Mononuclear cell (primary cell): ENCODE results near the gene NTN1. TPM values are rescaled to one million over a fixed set of nuclear protein-coding genes. Genes with fewer than 3 reads are reported as not detected.

Experiments
- H3K27me3 ChIP-seq: 2 replicates; pipeline ENCODE4 v1.6.0; 2011; ENCODE audit warnings: low read length, control low read depth; ENCODE audit not compliant: insufficient read depth
- H3K4me1 ChIP-seq: 2 replicates; pipeline ENCODE4 v1.5.1; 2011; ENCODE audit warnings: mild to moderate bottlenecking, low read length, control low read depth; ENCODE audit not compliant: insufficient read depth
- H3K4me3 ChIP-seq: 2 replicates; pipeline ENCODE4 v1.5.1; 2011; ENCODE audit warnings: mild to moderate bottlenecking, low read length, moderate library complexity
- H3K9me3 ChIP-seq: 2 replicates; pipeline ENCODE4 v1.5.1; 2011; ENCODE audit warnings: low read depth, mild to moderate bottlenecking, control low read depth, low read length
- total RNA-seq: library from RNA; depleted of rRNA; stranded (reverse); fragments of >200 nt; gene quantifications from one replicate; pipeline ENCODE4 v1.2.3, GENCODE V29; 2012

NTN1 gene
- total RNA-seq, 1 donor, result 0.21 TPM

GRCh38 chr17:9185142-9185541 is 163.8 kb downstream of the NTN1 start:
- no peaks in the 10 kb centered on the region for H3K4me1 ChIP-seq
- H3K27me3 ChIP-seq, result no peaks in the 10 kb centered on the region
- no peak overlapping the region for H3K4me3 ChIP-seq
- no peaks in the 10 kb centered on the region for H3K9me3 ChIP-seq

- no peaks in the 10 kb centered on the region for H3K27me3 ChIP-seq
- no peak overlapping the region for H3K4me3 ChIP-seq
- H3K4me1 ChIP-seq, result no peaks in the 10 kb centered on the region
- H3K9me3 ChIP-seq, result no peaks in the 10 kb centered on the region
Observed at GRCh38 chr17:9185688-9186284, 164.5 kb downstream of the NTN1 start.

- Histone ChIP-seq H3K4me3 (no peak overlapping the region), H3K27me3 (no peaks in the 10 kb centered on the region), H3K4me1 (no peaks in the 10 kb centered on the region), H3K9me3 (no peaks in the 10 kb centered on the region)
Observed at GRCh38 chr17:9187828-9188227, 166.5 kb downstream of the NTN1 start.

- Histone ChIP-seq H3K4me3 (no peak overlapping the region), H3K27me3 (no peaks in the 10 kb centered on the region), H3K4me1 (no peaks in the 10 kb centered on the region), H3K9me3 (no peaks in the 10 kb centered on the region)
Observed at GRCh38 chr17:9188367-9188766, 167.1 kb downstream of the NTN1 start.

- no peaks in the 10 kb centered on the region for H3K27me3 ChIP-seq
- H3K4me3 ChIP-seq, result no peak overlapping the region
- H3K9me3 ChIP-seq, result no peaks in the 10 kb centered on the region
- H3K4me1 ChIP-seq, result no peaks in the 10 kb centered on the region
Observed at GRCh38 chr17:9189870-9190269, 168.6 kb downstream of the NTN1 start.

- no peak overlapping the region for H3K4me3 ChIP-seq
- no peaks in the 10 kb centered on the region for H3K9me3 ChIP-seq
- H3K4me1 ChIP-seq, result no peaks in the 10 kb centered on the region
- H3K27me3 ChIP-seq, result no peaks in the 10 kb centered on the region
Observed at GRCh38 chr17:9192010-9192409, 170.7 kb downstream of the NTN1 start.

- no peaks in the 10 kb centered on the region for H3K9me3 ChIP-seq
- no peaks in the 10 kb centered on the region for H3K4me1 ChIP-seq
- no peak overlapping the region for H3K4me3 ChIP-seq
- H3K27me3 ChIP-seq, result no peaks in the 10 kb centered on the region
Observed at GRCh38 chr17:9195411-9195810, 174.1 kb downstream of the NTN1 start.

GRCh38 chr17:9195961-9196670 is 174.8 kb downstream of the NTN1 start:
- no peaks in the 10 kb centered on the region for H3K27me3 ChIP-seq
- H3K4me3 ChIP-seq, result no peak overlapping the region
- H3K4me1 ChIP-seq, result no peaks in the 10 kb centered on the region
- no peaks in the 10 kb centered on the region for H3K9me3 ChIP-seq

- Histone ChIP-seq H3K4me1 (peaks cover 5% of the 10 kb centered on the region), H3K27me3 (no peaks in the 10 kb centered on the region), H3K9me3 (no peaks in the 10 kb centered on the region), H3K4me3 (no peak overlapping the region)
Observed at GRCh38 chr17:9199571-9200551, 178.6 kb downstream of the NTN1 start.

- H3K9me3 ChIP-seq, result no peaks in the 10 kb centered on the region
Observed at GRCh38 chr17:9200699-9201359, 179.5 kb downstream of the NTN1 start.

GRCh38 chr17:9202532-9202931 is 181.2 kb downstream of the NTN1 start:
- Histone ChIP-seq H3K9me3 (no peaks in the 10 kb centered on the region), H3K4me3 (no peak overlapping the region), H3K4me1 (peaks cover 11% of the 10 kb centered on the region), H3K27me3 (no peaks in the 10 kb centered on the region)

More at GRCh38 chr17:9200699-9201359, 179.5 kb downstream of the NTN1 start:
- H3K4me3 ChIP-seq, result no peak overlapping the region
- H3K4me1 ChIP-seq, result peaks cover 11% of the 10 kb centered on the region
- no peaks in the 10 kb centered on the region for H3K27me3 ChIP-seq

- Histone ChIP-seq H3K9me3 (no peaks in the 10 kb centered on the region), H3K27me3 (no peaks in the 10 kb centered on the region), H3K4me3 (no peak overlapping the region), H3K4me1 (peaks cover 11% of the 10 kb centered on the region)
Observed at GRCh38 chr17:9203771-9204425, 182.6 kb downstream of the NTN1 start.

GRCh38 chr17:9204637-9205329 is 183.5 kb downstream of the NTN1 start:
- Histone ChIP-seq H3K4me3 (no peak overlapping the region), H3K9me3 (no peaks in the 10 kb centered on the region), H3K27me3 (no peaks in the 10 kb centered on the region), H3K4me1 (peaks cover 11% of the 10 kb centered on the region)
